IMR-90 (cell line): ENCODE results near the gene CLEC9A. TPM values are rescaled to one million over a fixed set of nuclear protein-coding genes. Genes with fewer than 3 reads are reported as not detected.

Experiments
- ATAC-seq: fragments of 200-7000 bp; cut with Tn5 transposase; 2 replicates; pipeline ENCODE4 v1.9.1; 2020; ENCODE audit warnings: low read depth, mild to moderate bottlenecking, moderate library complexity
- BruUV-seq: library from RNA; stranded (reverse); fragments of 400-500 nt; replicated peaks from 2 replicates; lab custom pipeline; 2021; lab: Mats Ljungman, UMichigan
- CTCF ChIA-PET: fragments of 300-600 bp; formaldehyde crosslinking; extraction: SDS; loops from one replicate; lab custom pipeline; 2021; ENCODE audit warnings: antibody characterized with exemption; lab: Yijun Ruan, JAX
- POLR2A ChIA-PET: fragments of 300-600 bp; sonication (Branson Sonifier 250); formaldehyde crosslinking; loops from one replicate; lab custom pipeline; 2022; ENCODE audit warnings: antibody characterized with exemption; ENCODE audit not compliant: unreplicated experiment; lab: Charles Lee
- DNase-seq: peaks from one replicate; pipeline ENCODE4 v3.0.0; 2013
- H2AFZ ChIP-seq: replicated peaks from 2 replicates; pipeline ENCODE3; 2013; ENCODE audit warnings: low read length, mild to moderate bottlenecking; ENCODE audit not compliant: poor library complexity
- H2AK5ac ChIP-seq: 2 replicates; pipeline ENCODE4 v1.6.1; 2013; ENCODE audit warnings: low read depth, low read length, inconsistent platforms
- H2AK9ac ChIP-seq: replicated peaks from 2 replicates; pipeline ENCODE3; 2013; ENCODE audit warnings: mild to moderate bottlenecking, low read depth, low read length, moderate library complexity; ENCODE audit not compliant: poor library complexity
- H2BK120ac ChIP-seq: 2 replicates; pipeline ENCODE4 v1.6.1; 2013; ENCODE audit warnings: low read depth, low read length, inconsistent platforms
- H2BK15ac ChIP-seq: 3 replicates; pipeline ENCODE4 v1.6.1; 2013; ENCODE audit warnings: low read depth, low read length, inconsistent platforms
- H2BK20ac ChIP-seq: 2 replicates; pipeline ENCODE4 v1.6.1; 2013; ENCODE audit warnings: low read depth, mild to moderate bottlenecking, inconsistent platforms, low read length, moderate library complexity
- H2BK5ac ChIP-seq: 2 replicates; pipeline ENCODE4 v1.6.1; 2013; ENCODE audit warnings: mild to moderate bottlenecking, low read depth, low read length, inconsistent platforms; ENCODE audit not compliant: poor library complexity, severe bottlenecking
- H3K14ac ChIP-seq: replicated peaks from 2 replicates; pipeline ENCODE4 v1.6.1; 2013; ENCODE audit warnings: low read depth, low read length, inconsistent platforms
- H3K18ac ChIP-seq: 2 replicates; pipeline ENCODE4 v1.6.1; 2013; ENCODE audit warnings: low read depth, low read length, control low read depth
- H3K23ac ChIP-seq: 2 replicates; pipeline ENCODE4 v1.6.1; 2013; ENCODE audit warnings: low read depth, low read length, inconsistent platforms
- H3K27ac ChIP-seq: 2 replicates; pipeline ENCODE4 v1.5.1; 2013; ENCODE audit warnings: mild to moderate bottlenecking, control low read depth, low read length; ENCODE audit not compliant: insufficient read depth
- H3K27me3 ChIP-seq: 2 replicates; pipeline ENCODE4 v1.6.1; 2013; ENCODE audit warnings: low read length; ENCODE audit not compliant: control insufficient read depth, insufficient read depth
- H3K36me3 ChIP-seq: 2 replicates; pipeline ENCODE4 v1.6.1; 2013; ENCODE audit warnings: low read length, mixed read lengths; ENCODE audit not compliant: control insufficient read depth, insufficient read depth
- H3K4ac ChIP-seq: 2 replicates; pipeline ENCODE4 v1.6.1; 2013; ENCODE audit warnings: low read depth, low read length, inconsistent platforms
- H3K4me1 ChIP-seq: 2 replicates; pipeline ENCODE4 v1.6.1; 2013; ENCODE audit warnings: low read length, mixed read lengths; ENCODE audit not compliant: control insufficient read depth, insufficient read depth
- H3K4me2 ChIP-seq: 2 replicates; pipeline ENCODE4 v1.6.1; 2013; ENCODE audit warnings: low read depth, mild to moderate bottlenecking, control low read depth, low read length, moderate library complexity
- H3K4me3 ChIP-seq: 2 replicates; pipeline ENCODE4 v1.5.1; 2013; ENCODE audit warnings: low read depth, mild to moderate bottlenecking, control low read depth, low read length, moderate library complexity; ENCODE audit not compliant: insufficient read depth
- H3K56ac ChIP-seq: 2 replicates; pipeline ENCODE4 v1.6.1; 2013; ENCODE audit warnings: low read length, inconsistent platforms; ENCODE audit not compliant: insufficient read depth; ENCODE audit errors: extremely low read depth
- H3K79me1 ChIP-seq, 2 experiments: 2 replicates each; pipeline ENCODE4 v1.6.1; 2013; ENCODE audit warnings: low read length in 2 of 2, inconsistent platforms in 1 of 2, low read depth in 1 of 2
- H3K9ac ChIP-seq: 2 replicates; pipeline ENCODE4 v1.6.1; 2013; ENCODE audit warnings: low read depth, low read length, control low read depth
- H3K9me1 ChIP-seq: 2 replicates; pipeline ENCODE4 v1.6.1; 2013; ENCODE audit warnings: low read length, inconsistent platforms; ENCODE audit not compliant: insufficient read depth
- H3K9me3 ChIP-seq: 2 replicates; pipeline ENCODE4 v1.6.1; 2013; ENCODE audit warnings: low read length; ENCODE audit not compliant: control insufficient read depth, insufficient read depth
- H4K20me1 ChIP-seq: 2 replicates; pipeline ENCODE4 v1.6.1; 2013; ENCODE audit warnings: low read length, inconsistent platforms; ENCODE audit not compliant: insufficient read depth
- H4K5ac ChIP-seq: 2 replicates; pipeline ENCODE4 v1.6.1; 2013; ENCODE audit warnings: mild to moderate bottlenecking, low read depth, low read length, control low read depth
- H4K8ac ChIP-seq, 2 experiments: 2 replicates each; pipeline ENCODE4 v1.6.1; 2013; ENCODE audit warnings: low read depth in 2 of 2, low read length in 2 of 2, control low read depth in 1 of 2, inconsistent platforms in 1 of 2
- H4K91ac ChIP-seq: 2 replicates; pipeline ENCODE4 v1.6.1; 2013; ENCODE audit warnings: low read depth, low read length, inconsistent platforms; ENCODE audit not compliant: insufficient read depth
- BHLHE40 ChIP-seq: fragments of 150-350 bp; IDR thresholded peaks from 2 replicates; pipeline ENCODE4 v1.6.1; 2016; ENCODE audit warnings: mild to moderate bottlenecking, low read depth, low read length
- CEBPB ChIP-seq: IDR thresholded peaks from 2 replicates; pipeline ENCODE4 v1.6.1; 2012; ENCODE audit warnings: low read depth, low read length, improper control_type of control experiment
- CHD1 ChIP-seq: IDR thresholded peaks from 2 replicates; pipeline ENCODE4 v1.6.1; 2012; ENCODE audit warnings: low read depth, low read length, improper control_type of control experiment
- ELK1 ChIP-seq: fragments of 150-350 bp; IDR thresholded peaks from 2 replicates; pipeline ENCODE4 v1.6.1; 2016; ENCODE audit warnings: low read depth, mild to moderate bottlenecking, low read length, moderate library complexity, borderline replicate concordance
- FOS ChIP-seq: fragments of 150-350 bp; IDR thresholded peaks from 2 replicates; pipeline ENCODE4 v1.6.1; 2016; ENCODE audit warnings: low read depth, low read length
- MAFK ChIP-seq: IDR thresholded peaks from 2 replicates; pipeline ENCODE4 v1.6.1; 2012; ENCODE audit warnings: low read depth, low read length, improper control_type of control experiment
- MAZ ChIP-seq: IDR thresholded peaks from 2 replicates; pipeline ENCODE4 v1.6.1; 2012; ENCODE audit warnings: low read depth, mild to moderate bottlenecking, low read length, improper control_type of control experiment, moderate library complexity, borderline replicate concordance
- MXI1 ChIP-seq: IDR thresholded peaks from 2 replicates; pipeline ENCODE4 v1.6.1; 2012; ENCODE audit warnings: low read depth, mild to moderate bottlenecking, low read length, moderate library complexity, borderline replicate concordance
- NFE2L2 ChIP-seq: fragments of 150-350 bp; IDR thresholded peaks from 2 replicates; pipeline ENCODE4 v1.6.1; 2016; ENCODE audit warnings: low read depth, mild to moderate bottlenecking, low read length
- POLR2A ChIP-seq: IDR thresholded peaks from 2 replicates; pipeline ENCODE4 v1.6.1; 2012; ENCODE audit warnings: mild to moderate bottlenecking, low read depth, low read length
- RCOR1 ChIP-seq: IDR thresholded peaks from 2 replicates; pipeline ENCODE4 v1.6.1; 2012; ENCODE audit warnings: mild to moderate bottlenecking, low read length, improper control_type of control experiment; ENCODE audit not compliant: insufficient replicate concordance
- RFX5 ChIP-seq: IDR thresholded peaks from 2 replicates; pipeline ENCODE4 v1.8.0; 2012; ENCODE audit warnings: low read depth, mild to moderate bottlenecking, low read length, moderate library complexity
- SMC3 ChIP-seq: fragments of 150-350 bp; IDR thresholded peaks from 2 replicates; pipeline ENCODE4 v1.6.1; 2016; ENCODE audit warnings: low read depth, mild to moderate bottlenecking, antibody characterized with exemption, low read length, moderate library complexity
- WGBS, 2 experiments: methylation state at CpG; one replicate each; pipeline versions ENCODE4 v1.1.5 to v1.1.7; 2013; ENCODE audit warnings: missing lambda C conversion rate in 2 of 2; ENCODE audit not compliant: insufficient read length in 1 of 2; ENCODE audit errors: extremely low coverage in 2 of 2; 5-methylcytosine and 5-hydroxymethylcytosine counted together
- dilution Hi-C: fragments of 300-500 bp; cut with HindIII; formaldehyde crosslinking; loops from one replicate; pipeline ENCODE4 v1.14.3; 2018; ENCODE audit warnings: low sequenced_read_pairs; ENCODE audit not compliant: unreplicated experiment
- in situ Hi-C: fragments of 300-500 bp; cut with MboI; formaldehyde crosslinking; loops from 3 replicates; pipeline ENCODE4 v1.14.3; 2019; ENCODE audit warnings: low sequenced_read_pairs, inconsistent platforms, mixed read lengths
- intact Hi-C: fragments of 100-400 bp; cut with micrococcal nuclease; formaldehyde crosslinking; loops from 2 replicates; pipeline ENCODE4 v1.10.0; 2022
- polyA plus RNA-seq, 3 experiments: library from polyadenylated mRNA; depleted of rRNA; stranded (reverse); fragments of >200 nt; gene quantifications; 2 replicates each; pipeline ENCODE4 v1.2.3, GENCODE V29; 2012; ENCODE audit warnings: low replicate concordance in 1 of 3
- total RNA-seq: library from RNA; depleted of rRNA; stranded (reverse); fragments of >200 nt; gene quantifications from 2 replicates; pipeline ENCODE4 v1.2.3, GENCODE V29; 2012
- TF ChIP-seq, protein P1 (sequence below): fragments of 150-350 bp; IDR thresholded peaks from 2 replicates; pipeline ENCODE4 v1.6.1; 2017; ENCODE audit warnings: mild to moderate bottlenecking, antibody characterized with exemption, low read length, low read depth
- TF ChIP-seq, protein P2 (sequence below): conservative IDR thresholded peaks from 2 replicates; pipeline ENCODE4 v1.5.1; 2012; ENCODE audit warnings: mild to moderate bottlenecking, low read depth, low read length, improper control_type of control experiment

Gene CLEC9A
- total and polyA plus RNA-seq, 2 of the 4 experiments (the other 2 are of a cell fraction), result not detected

GRCh38 chr12:10070380-10070779, 39.9 kb downstream of the CLEC9A start:
- WGBS, 2 experiments, result no CpG with 5 or more reads among the region's 4 CpGs
- no peaks in the 10 kb centered on the region for H3K27me3 ChIP-seq
- H4K91ac ChIP-seq, result no peak overlapping the region
- no peak overlapping the region for H3K18ac ChIP-seq
- no peaks in the 10 kb centered on the region for H3K9me3 ChIP-seq
- no TSS peak for BruUV-seq
- H2BK5ac ChIP-seq, result no peak overlapping the region
- ChIA-PET POLR2A (no interaction called here), CTCF (interaction anchor here (0.6 to 1.4 kb wide), 2 partner anchors 14 to 22 kb away, joined by 4 to 6 read pairs; no protein-coding TSS in a partner anchor)
- H4K20me1 ChIP-seq, result no peaks in the 10 kb centered on the region
- no peak overlapping the region for H2BK15ac ChIP-seq
- no peak for DNase-seq
- intact Hi-C loops (no loop called here), dilution Hi-C loops (no loop called here), in situ Hi-C loops (no loop called here)
- H3K4me3 ChIP-seq, result no peak overlapping the region
- H3K4me2 ChIP-seq, result no peak overlapping the region
- no peak overlapping the region for H3K27ac ChIP-seq
- no peak overlapping the region for H3K14ac ChIP-seq
- no peak overlapping the region for H3K56ac ChIP-seq
- no peak for ATAC-seq
- no peak overlapping the region for H3K23ac ChIP-seq
- no peak overlapping the region for H2AFZ ChIP-seq
- H2AK5ac ChIP-seq, result no peak overlapping the region
- H3K79me1 ChIP-seq, result no peaks in the 10 kb centered on the region
- no peak for TF ChIP-seq MAZ
- TF ChIP-seq POLR2A, result no peak
- TF ChIP-seq, protein P1, sequence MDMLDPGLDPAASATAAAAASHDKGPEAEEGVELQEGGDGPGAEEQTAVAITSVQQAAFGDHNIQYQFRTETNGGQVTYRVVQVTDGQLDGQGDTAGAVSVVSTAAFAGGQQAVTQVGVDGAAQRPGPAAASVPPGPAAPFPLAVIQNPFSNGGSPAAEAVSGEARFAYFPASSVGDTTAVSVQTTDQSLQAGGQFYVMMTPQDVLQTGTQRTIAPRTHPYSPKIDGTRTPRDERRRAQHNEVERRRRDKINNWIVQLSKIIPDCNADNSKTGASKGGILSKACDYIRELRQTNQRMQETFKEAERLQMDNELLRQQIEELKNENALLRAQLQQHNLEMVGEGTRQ, result no peak
- TF ChIP-seq, protein P2, sequence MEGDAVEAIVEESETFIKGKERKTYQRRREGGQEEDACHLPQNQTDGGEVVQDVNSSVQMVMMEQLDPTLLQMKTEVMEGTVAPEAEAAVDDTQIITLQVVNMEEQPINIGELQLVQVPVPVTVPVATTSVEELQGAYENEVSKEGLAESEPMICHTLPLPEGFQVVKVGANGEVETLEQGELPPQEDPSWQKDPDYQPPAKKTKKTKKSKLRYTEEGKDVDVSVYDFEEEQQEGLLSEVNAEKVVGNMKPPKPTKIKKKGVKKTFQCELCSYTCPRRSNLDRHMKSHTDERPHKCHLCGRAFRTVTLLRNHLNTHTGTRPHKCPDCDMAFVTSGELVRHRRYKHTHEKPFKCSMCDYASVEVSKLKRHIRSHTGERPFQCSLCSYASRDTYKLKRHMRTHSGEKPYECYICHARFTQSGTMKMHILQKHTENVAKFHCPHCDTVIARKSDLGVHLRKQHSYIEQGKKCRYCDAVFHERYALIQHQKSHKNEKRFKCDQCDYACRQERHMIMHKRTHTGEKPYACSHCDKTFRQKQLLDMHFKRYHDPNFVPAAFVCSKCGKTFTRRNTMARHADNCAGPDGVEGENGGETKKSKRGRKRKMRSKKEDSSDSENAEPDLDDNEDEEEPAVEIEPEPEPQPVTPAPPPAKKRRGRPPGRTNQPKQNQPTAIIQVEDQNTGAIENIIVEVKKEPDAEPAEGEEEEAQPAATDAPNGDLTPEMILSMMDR, result no peak
- TF ChIP-seq CHD1, result no peak
- no peak for TF ChIP-seq RCOR1
- no peak for TF ChIP-seq BHLHE40
- TF ChIP-seq NFE2L2, result no peak
- no peak for TF ChIP-seq MAFK
- no peak for TF ChIP-seq MXI1
- no peak for TF ChIP-seq FOS
- no peak for TF ChIP-seq CEBPB
- no peak for TF ChIP-seq RFX5
- no peak for TF ChIP-seq ELK1
- TF ChIP-seq SMC3, result no peak
- H3K4ac ChIP-seq, result no peak overlapping the region
- no peaks in the 10 kb centered on the region for H3K36me3 ChIP-seq
- no peak overlapping the region for H4K8ac ChIP-seq
- H3K4me1 ChIP-seq, result peaks cover 4% of the 10 kb centered on the region
- H3K9ac ChIP-seq, result no peak overlapping the region
- no peak overlapping the region for H2BK120ac ChIP-seq
- H2AK9ac ChIP-seq, result no peak overlapping the region
- H3K9me1 ChIP-seq, result 0 out of 2 replicates have a peak, but pooled peaks cover 3% of the 10 kb centered on the region
- no peak overlapping the region for H4K5ac ChIP-seq
- no peak overlapping the region for H2BK20ac ChIP-seq
